ENCODE data around the gene THSD7B. TPM values are rescaled to one million over a fixed set of nuclear protein-coding genes. Genes with fewer than 3 reads are reported as not detected.
"Not testable (repeated sequence)": the region's sequence is repeated elsewhere in the genome, so short reads cannot be mapped to it uniquely, and the experiment has no call there.

The THSD7B gene, protein sequence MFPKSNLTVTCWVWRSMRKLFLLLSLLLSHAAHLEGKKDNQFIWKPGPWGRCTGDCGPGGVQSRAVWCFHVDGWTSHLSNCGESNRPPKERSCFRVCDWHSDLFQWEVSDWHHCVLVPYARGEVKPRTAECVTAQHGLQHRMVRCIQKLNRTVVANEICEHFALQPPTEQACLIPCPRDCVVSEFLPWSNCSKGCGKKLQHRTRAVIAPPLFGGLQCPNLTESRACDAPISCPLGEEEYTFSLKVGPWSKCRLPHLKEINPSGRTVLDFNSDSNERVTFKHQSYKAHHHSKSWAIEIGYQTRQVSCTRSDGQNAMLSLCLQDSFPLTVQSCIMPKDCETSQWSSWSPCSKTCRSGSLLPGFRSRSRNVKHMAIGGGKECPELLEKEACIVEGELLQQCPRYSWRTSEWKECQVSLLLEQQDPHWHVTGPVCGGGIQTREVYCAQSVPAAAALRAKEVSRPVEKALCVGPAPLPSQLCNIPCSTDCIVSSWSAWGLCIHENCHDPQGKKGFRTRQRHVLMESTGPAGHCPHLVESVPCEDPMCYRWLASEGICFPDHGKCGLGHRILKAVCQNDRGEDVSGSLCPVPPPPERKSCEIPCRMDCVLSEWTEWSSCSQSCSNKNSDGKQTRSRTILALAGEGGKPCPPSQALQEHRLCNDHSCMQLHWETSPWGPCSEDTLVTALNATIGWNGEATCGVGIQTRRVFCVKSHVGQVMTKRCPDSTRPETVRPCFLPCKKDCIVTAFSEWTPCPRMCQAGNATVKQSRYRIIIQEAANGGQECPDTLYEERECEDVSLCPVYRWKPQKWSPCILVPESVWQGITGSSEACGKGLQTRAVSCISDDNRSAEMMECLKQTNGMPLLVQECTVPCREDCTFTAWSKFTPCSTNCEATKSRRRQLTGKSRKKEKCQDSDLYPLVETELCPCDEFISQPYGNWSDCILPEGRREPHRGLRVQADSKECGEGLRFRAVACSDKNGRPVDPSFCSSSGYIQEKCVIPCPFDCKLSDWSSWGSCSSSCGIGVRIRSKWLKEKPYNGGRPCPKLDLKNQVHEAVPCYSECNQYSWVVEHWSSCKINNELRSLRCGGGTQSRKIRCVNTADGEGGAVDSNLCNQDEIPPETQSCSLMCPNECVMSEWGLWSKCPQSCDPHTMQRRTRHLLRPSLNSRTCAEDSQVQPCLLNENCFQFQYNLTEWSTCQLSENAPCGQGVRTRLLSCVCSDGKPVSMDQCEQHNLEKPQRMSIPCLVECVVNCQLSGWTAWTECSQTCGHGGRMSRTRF (N-terminal part only)
- not detected in 2 replicates for total RNA-seq

DNA sequence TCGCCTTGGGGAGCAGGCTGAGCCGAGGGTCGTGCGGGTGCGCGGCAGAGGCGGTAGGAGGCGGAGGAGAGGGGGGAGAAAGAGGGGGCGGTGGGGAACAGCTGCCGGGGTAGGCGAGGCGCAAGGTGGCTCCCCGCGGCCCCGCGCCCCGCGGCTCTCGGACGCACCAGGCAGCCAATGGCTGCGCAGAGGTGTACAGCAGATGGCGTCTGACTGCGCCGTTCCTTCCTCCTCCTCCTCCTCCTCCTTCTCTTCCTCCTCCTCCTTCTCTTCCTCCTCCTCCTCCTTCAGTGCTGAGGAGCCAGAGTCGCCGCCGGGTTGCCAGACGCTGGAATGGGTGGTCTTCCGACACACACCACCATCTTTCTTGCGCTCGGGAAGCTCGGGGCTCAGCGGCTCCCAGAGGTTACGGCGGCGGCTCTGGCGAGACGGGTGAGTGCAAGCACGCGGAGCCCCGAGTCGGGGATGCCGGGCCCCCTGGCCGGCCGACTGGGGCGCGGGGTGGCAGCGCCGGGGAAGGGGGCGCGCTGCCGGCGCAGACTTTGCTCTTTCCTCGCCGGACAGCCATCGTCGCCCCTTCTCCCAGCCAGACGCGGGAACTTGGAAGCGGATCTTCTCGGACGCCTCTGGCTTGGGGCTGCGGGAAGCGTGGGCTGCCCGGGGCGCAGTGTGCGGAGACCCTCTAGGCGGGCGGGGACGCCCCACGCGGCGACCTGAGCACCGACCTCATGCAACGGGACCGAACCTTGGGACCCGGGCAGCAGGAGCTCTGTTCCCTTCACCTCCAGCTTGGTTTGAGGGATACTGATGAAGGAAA is at the start of gene THSD7B:
THSD7B (plus strand) TSS at position 290 of the 817 bp plus-strand sequence. CDS start 116,634 bp downstream, outside the sequence.
- DNase-seq (ENCODE audit: extremely low read depth, low read depth, low spot score): no peak

DNA sequence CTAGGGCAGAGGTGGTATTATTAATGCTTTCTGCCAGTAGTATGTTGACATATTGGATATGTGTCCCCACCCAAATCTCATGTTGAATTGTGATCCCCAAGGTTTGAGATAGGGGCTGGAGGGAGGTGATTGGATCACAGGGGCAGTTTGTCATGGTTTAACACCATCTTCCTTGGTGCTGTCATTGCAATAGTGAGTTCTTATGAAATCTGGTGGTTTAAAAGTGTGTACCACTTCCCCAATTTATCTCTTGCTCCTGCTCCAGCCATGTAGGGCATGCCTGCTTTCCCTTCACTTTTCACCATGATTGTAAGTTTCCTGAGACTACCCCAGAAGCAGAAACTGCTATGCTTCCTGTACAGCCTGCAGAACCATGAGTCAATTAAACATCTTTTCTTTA is 47.1 kb upstream of the THSD7B start:
- DNase-seq (ENCODE audit: extremely low read depth, low read depth, low spot score): no peak

DNA sequence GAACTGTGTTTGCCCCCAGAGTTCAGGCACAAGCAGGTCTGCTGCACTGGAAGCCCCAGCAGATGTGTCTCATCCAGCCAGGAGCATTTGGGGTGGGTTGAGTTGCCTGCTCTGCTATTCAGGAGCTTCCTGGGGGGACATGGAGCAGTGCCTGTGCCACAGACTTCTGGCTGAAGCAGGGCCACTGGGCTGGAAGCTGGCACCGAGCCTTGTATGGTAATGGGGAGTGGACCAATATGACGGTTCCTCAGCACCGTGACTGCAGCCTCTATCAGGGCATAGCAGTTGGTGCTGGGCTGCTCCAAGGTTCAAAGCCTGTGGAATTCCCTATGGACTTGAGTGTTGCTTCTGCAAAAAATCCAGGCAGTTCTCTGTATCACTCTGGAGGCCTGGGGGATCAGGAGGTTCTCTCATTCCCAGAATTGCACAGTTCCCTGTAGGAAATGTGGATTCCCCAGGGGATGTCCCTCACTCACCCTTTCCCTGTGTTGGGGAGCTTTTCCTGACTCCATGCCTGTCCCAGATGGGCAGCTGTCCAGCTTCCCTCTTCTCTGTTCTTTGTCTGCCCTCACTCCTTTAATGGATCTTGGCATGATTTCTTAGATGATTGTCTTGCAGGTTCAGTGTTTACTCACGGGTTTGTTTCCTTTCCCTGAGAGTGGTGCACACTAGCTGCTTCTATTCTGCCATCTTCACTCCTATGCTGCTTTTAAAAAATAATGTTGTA is 37.2 kb upstream of the THSD7B start:
- no peak for DNase-seq (ENCODE audit: extremely low read depth, low read depth, low spot score)

DNA sequence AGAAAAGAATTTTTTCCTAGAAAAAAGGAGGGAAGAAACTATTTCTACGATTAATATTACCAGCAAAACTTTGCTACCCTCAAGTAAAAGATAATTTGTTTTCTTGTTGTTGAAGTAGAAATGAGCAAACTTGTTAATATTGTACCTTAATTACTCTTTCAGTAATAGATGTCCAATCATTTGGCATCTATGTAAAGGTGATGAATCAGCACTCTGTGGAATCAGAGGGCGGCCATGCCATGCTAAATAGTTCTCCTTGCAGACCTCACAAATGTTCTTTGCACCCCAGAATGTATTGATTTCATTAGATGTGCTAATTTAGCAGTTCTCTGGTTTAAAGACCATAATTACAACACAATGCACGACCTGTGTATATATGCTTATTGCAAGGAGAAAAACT is 29.1 kb upstream of the THSD7B start:
- DNase-seq (ENCODE audit: extremely low read depth, low read depth, low spot score): no peak

DNA sequence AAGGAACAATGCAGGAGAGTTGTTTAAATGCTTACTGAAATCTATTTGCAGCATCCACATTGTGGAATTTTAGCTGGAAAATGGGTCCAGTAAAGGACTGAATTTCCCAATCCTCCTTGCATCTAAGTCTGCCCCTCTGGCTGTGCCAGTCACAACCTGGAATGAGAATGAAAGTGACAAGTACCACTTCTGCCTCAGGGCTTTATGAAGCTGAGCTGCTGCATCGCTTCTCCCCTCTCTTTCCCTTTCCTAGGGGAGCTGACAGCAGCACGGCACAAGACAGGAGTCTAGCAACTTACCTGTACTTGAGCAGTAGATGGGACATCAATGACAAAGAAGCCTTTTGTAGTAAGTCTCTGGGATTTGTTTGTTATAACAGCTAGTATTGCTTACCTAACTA is 27.3 kb upstream of the THSD7B start:
- no peak for DNase-seq (ENCODE audit: extremely low read depth, low read depth, low spot score)

DNA sequence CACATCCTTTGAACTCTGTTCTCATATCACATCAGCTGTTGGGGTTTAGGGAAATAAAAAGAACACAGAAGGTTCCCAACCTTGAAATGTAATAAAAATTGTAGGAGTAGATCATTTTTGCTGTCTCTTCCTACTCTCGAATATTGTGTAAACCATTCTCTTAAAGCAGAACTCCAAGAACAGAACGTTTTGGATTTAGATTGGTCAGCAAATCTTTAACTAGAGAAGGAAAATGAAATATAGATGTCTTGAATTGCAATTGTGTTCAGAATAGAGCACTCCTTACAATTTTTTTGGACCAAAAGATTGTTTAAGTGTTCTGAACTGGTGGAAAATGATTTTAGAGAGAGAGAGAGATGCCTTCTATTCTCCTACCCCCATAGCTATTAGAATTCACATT is 23.9 kb upstream of the THSD7B start:
- no peak for DNase-seq (ENCODE audit: extremely low read depth, low read depth, low spot score)

DNA sequence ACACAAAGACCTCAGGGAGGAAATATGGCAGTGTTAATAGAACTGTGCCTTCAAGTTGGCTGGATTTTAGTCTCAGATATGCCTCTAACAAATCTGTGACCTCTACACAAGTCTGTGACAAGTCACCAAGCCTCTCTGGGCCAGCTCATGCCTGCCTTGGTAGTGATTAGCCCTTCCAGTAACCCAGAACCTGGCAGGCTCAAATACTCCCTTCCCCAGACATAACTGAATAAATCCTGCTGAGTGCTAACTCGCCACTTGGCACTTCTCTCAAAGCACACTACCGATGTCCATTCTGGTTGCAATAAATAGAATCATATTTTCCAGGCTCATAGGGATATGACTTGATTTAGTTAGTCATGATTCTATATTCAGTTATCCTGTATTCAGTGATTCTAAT is 15.3 kb upstream of the THSD7B start:
- DNase-seq (ENCODE audit: extremely low read depth, low read depth, low spot score): no peak

DNA sequence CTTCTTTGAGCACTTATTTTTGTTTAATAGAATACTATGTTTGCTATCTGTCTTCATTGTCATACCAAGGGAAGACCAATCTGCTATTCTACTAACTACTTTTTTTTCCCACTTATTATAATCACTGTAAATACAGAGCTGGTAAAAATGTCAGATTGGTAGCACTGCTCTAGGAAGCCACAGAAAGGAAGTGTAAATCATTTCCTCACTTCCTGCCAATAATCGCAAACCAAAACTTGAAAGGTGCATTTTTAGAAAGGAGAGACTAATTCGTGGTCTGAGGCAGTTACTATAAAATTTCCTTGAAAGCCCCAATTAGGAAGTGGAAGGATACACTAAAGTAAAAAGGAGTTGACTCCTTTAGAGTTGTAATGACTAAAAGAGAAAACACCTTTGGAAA is 13.9 kb upstream of the THSD7B start:
- DNase-seq (ENCODE audit: extremely low read depth, low read depth, low spot score): no peak

DNA sequence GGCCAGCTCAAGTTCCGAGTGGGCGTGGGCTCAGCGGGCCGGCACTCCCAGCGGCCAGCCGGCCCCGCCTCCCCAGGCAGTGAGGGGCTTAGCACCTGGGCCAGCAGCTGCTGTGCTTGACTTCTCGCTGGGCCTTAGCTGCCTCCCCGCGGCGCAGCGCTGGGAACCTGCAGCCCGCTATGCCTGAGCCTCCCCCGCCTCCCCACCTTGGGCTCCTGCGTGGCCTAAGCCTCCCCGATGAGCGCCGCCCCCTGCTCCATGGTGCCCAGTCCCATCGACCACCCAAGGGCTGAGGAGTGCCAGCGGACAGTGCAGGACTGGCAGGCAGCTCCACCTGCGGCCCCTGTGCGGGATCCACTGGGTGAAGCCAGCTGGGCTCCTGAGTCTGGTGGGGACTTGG is 6.8 kb upstream of the THSD7B start:
- DNase-seq (ENCODE audit: extremely low read depth, low read depth, low spot score): not testable (repeated sequence)

DNA sequence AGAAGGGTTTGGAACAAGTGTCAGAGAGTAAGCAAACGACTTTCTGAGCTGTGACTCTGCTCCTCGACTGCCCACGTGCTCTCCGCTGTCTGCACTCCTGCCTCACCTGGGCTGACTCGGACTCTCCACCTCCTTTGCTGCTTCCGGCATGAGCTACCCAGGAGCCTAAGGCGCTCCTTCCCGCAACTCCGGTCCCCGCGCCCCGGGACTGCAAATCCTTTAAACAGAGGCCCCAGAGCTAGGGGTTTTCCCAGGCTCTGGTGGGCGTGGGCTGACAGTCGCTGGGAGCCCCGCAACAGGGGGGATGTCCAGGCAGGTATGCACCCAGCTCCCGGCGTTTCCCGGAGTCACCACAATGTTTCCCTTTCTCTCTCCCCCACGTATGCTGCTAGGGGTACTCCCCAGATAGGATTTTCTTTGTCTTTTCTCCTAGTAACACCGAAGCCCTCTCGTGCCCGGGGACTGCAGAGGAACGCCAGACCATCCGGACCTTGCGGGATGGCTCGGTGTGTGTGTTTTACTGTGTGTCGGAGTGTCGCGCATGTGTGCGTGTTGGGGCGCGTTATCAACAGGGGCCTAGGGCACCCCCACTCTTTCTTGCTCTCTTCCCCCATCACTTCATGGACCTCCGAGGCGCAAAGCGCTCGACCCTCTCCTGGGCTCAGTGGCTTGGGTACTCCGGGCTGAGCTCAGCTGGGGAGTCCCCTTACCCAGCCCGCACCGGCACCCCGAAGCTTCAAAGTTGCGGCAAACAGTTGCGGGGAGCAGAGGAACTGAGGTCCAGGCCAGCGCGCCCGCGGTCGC is 691 bp upstream of the THSD7B start:
- no peak for DNase-seq (ENCODE audit: extremely low read depth, low read depth, low spot score)

DNA sequence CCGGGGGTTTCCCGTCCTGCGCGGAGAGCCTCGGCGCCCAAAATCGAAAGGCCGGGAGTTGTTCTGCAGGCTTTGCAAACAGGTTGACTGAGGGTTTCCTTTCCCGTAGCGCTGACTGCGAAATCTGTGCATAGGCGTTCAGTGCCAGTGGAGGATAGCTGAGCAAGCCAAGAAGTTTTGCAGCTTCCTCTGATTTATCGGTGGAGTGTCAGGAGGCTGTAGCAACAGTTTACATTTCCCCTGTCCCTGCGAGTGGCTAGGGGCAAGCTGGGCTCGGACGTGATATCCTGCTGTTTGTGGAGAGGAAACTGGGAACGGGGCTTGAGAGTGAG is 694 bp downstream of the THSD7B start:
- no peak for DNase-seq (ENCODE audit: extremely low read depth, low read depth, low spot score)

DNA sequence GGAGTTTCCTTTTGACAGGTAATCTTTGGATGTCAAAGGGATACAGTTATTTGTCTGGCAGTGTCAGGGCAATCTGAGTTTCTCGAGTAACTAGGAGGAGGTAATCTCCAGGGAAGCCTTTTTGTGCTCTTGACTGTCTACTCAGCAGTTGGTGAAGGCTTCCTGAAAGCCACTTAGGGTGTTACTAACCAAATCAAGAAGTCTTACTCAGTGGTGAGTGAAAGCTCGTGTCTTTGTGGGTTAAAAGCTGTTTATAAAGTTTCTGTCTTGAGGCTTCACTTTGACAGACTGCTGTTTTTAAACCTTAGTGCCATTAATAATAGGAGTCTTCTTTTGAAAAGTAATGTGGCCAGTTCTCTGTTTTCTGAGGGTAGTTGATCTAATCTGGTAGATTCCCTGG is 1.7 kb downstream of the THSD7B start:
- no peak for DNase-seq (ENCODE audit: extremely low read depth, low read depth, low spot score)

DNA sequence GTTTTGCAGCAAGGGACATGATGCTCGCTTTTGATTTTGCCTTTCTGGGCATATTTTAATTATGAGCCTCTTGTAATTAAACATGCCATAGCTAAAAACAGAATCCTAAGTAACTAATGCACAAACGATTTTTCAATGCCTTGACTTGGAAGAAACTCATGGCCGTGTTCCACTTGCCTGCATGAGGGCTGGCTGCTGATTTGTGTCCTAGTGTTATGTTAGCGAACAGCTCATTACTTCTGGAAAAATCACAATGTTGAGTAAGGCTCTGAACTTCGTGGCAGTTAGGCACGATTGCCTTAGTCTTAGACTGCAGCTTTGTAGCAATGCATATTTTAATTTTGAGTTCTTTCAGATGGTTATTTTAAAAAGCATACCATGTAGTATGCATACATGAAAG is 4.5 kb downstream of the THSD7B start:
- DNase-seq (ENCODE audit: extremely low read depth, low read depth, low spot score): no peak

DNA sequence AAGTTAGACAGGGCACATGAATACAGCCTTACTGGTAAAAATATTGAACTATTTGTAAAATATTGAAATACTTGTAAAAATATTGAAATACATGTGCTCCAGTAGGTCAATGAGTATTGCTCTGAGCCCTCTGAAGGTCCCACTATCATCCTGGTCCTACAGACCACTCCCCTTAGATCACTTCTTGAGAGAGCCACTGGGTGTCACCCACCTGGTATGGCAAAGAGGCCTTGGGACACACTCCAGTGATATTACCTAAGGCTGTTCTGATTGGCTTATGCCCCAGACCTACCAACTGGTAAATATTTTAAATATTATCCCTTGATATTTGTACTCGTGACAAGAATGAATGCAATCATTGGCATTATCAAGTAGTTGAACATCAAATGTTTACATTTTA is 5.0 kb downstream of the THSD7B start:
- no peak for DNase-seq (ENCODE audit: extremely low read depth, low read depth, low spot score)

DNA sequence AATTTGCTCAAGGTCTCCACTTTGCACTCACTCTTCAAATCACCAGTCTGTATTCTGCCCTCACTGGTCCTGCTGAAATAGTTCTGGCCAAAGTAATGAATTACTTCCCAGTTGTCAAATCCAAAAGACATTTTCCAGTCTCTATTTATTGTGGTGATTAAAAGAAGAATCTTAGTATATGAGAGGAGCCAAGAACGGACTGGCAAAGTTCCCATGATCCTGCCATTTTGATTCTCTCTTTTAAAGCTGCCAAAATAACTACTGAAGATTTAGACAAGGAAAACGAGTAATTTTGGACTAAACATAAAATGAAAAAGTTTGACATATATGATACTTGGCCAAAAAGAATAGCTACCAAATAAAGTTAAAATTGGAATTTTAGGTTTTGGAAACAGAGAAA is 12.0 kb downstream of the THSD7B start:
- DNase-seq (ENCODE audit: extremely low read depth, low read depth, low spot score): no peak

DNA sequence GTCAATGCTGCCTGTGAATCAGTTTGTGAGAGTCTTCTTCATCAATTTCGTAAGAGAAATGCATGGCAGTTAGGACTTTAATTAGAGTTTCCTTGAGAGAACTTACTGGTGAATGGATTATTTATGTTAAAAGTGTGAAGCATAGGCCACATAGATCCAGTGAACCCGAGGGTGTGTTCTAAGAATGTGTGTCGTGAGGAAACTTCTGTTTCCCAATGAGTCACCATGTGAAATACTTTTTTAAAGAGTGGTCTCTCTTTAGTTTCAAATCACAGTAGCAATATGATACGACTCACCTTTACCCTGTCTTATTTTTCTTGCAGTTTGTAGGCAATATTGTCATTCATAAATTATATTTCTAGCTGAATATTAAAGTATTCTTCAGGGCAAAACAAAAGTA is 18.5 kb downstream of the THSD7B start:
- DNase-seq (ENCODE audit: extremely low read depth, low read depth, low spot score): no peak

DNA sequence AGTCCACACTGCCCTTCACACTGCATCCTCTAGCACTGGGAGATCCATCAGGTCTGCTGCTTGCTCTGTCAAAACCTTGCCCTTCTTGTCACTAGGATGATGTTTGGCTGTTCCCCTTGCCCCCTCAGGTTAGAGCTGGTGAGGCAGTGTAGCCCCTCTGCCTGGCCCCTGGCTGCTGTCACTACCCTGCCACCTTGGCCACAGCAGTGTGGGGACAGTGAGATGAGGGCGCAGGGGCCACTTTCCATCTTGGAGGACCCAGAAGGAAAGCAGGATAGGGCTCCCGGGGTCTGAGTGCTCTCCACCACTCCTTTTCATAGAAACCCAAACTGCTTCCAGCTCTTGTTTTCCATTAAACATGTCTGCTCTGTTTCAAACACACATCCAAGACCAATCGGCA is 19.9 kb downstream of the THSD7B start:
- DNase-seq (ENCODE audit: extremely low read depth, low read depth, low spot score): no peak

DNA sequence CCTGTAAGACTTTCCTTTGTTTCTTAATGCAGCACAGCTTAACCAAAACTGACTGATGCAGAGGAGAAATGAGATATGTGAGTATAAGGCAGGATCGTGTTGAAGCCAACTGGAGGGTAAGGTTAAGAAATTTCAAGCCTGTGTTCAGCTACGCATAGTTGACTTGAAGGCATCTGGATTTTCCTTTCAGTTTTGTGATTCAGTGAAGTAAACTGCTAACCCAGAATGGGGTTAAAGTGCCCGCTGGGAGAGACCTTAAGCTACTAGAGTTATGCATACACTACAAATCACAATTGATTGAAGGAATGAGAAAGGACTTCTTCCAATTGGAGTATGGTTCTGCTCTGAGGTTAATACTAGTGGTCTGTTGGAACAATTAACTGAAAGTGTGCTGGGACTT is 22.6 kb downstream of the THSD7B start:
- no peak for DNase-seq (ENCODE audit: extremely low read depth, low read depth, low spot score)

DNA sequence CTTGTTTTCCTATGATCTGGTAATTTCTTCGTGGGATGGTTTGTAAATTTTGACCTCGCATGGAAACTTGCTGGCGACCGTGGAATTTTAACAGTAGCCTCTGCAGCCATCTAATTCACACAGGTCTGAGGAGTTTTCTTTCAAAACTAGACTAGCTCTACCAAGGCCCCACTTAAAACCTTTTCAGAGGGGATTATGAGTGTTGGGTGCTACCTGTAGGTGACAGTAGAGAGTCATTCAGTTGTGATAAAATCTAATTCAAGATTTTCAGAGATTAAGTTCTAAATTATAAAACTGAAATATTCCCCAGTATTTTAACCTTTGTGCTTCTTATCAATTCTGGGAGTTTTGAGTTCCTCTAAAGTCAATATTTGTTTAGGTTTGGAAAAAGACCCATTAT is 31.0 kb downstream of the THSD7B start:
- DNase-seq (ENCODE audit: extremely low read depth, low read depth, low spot score): no peak

Data from glomerular endothelial cell (primary cell).